HepG2 (cell line): ENCODE data around the gene C1QTNF1. TPM values are rescaled to one million over a fixed set of nuclear protein-coding genes. Genes with fewer than 3 reads are reported as not detected.

Source experiments
- AGO2 ChIP-seq: fragments of 200-400 bp; formaldehyde crosslinking; optimal IDR thresholded peaks from 2 replicates; pipeline ENCODE3; 2017; ENCODE audit warnings: mild to moderate bottlenecking, low read depth, low read length, moderate library complexity
- CBX1 ChIP-seq: IDR thresholded peaks from one replicate; pipeline ENCODE4 v1.6.1; 2016; ENCODE audit warnings: antibody characterized with exemption, low read depth
- IRF2 ChIP-seq: IDR thresholded peaks from 2 replicates; pipeline ENCODE4 v1.6.1; 2018; ENCODE audit warnings: missing genetic modification reagents, missing compliant biosample characterization
- ISX ChIP-seq: sonication (generic); formaldehyde crosslinking; conservative IDR thresholded peaks from 2 replicates; pipeline ENCODE4 v1.5.0; 2020; ENCODE audit warnings: missing genetic modification reagents
- MBD4 ChIP-seq: IDR thresholded peaks from 2 replicates; pipeline ENCODE4 v1.6.1; 2012; ENCODE audit warnings: low read length, inconsistent platforms, borderline replicate concordance
- MIER2 ChIP-seq: IDR thresholded peaks from 2 replicates; pipeline ENCODE4 v1.6.1; 2016; ENCODE audit warnings: missing biosample characterization, missing genetic modification reagents
- MNT ChIP-seq: fragments of 450-650 bp; IDR thresholded peaks from 2 replicates; pipeline ENCODE4 v1.6.1; 2016
- MXD4 ChIP-seq: IDR thresholded peaks from 2 replicates; pipeline ENCODE4 v1.6.1; 2016; ENCODE audit warnings: mild to moderate bottlenecking, missing biosample characterization, missing genetic modification reagents
- NR2F6 ChIP-seq, 2 experiments: IDR thresholded peaks; 2 replicates each; pipeline ENCODE4 v1.6.1; 2016; ENCODE audit warnings: antibody characterized with exemption in 1 of 2, mild to moderate bottlenecking in 1 of 2
- PHF5A ChIP-seq: IDR thresholded peaks from one replicate; pipeline ENCODE4 v1.6.1; 2018; ENCODE audit warnings: low read depth, missing genetic modification reagents; ENCODE audit not compliant: unreplicated experiment
- RXRB ChIP-seq: IDR thresholded peaks from 2 replicates; pipeline ENCODE4 v1.6.1; 2016; ENCODE audit warnings: borderline replicate concordance, missing genetic modification reagents, missing compliant biosample characterization
- SNRNP70 ChIP-seq: fragments of 200-400 bp; formaldehyde crosslinking; IDR thresholded peaks from 2 replicates; pipeline ENCODE4 v1.6.1; 2017; ENCODE audit warnings: mild to moderate bottlenecking, low read depth, low read length, moderate library complexity
- SOX5 ChIP-seq: IDR thresholded peaks from 2 replicates; pipeline ENCODE4 v1.6.1; 2016; ENCODE audit warnings: borderline replicate concordance
- TFDP1 ChIP-seq: IDR thresholded peaks from 2 replicates; pipeline ENCODE4 v1.6.1; 2016; ENCODE audit warnings: missing compliant biosample characterization, missing genetic modification reagents, borderline replicate concordance
- THAP7 ChIP-seq: sonication (generic); formaldehyde crosslinking; IDR thresholded peaks from 2 replicates; pipeline ENCODE4 v1.8.1; 2023; ENCODE audit warnings: mild to moderate bottlenecking, missing genetic modification reagents
- UBTF ChIP-seq: sonication (generic); formaldehyde crosslinking; IDR thresholded peaks from 2 replicates; pipeline ENCODE4 v1.4.0; 2020; ENCODE audit warnings: mild to moderate bottlenecking, missing genetic modification reagents
- YEATS4 ChIP-seq: sonication (generic); formaldehyde crosslinking; IDR thresholded peaks from 2 replicates; pipeline ENCODE4 v1.4.0; 2020; ENCODE audit warnings: missing genetic modification reagents, borderline replicate concordance
- ZBTB1 ChIP-seq: sonication (generic); formaldehyde crosslinking; IDR thresholded peaks from 2 replicates; pipeline ENCODE4 v1.4.0; 2020; ENCODE audit warnings: missing genetic modification reagents, borderline replicate concordance
- ZFP90 ChIP-seq: sonication (generic); formaldehyde crosslinking; IDR thresholded peaks from 2 replicates; pipeline ENCODE4 v1.8.0; 2022; ENCODE audit warnings: missing genetic modification reagents, mild to moderate bottlenecking, inconsistent platforms, borderline replicate concordance
- ZFY ChIP-seq: sonication (generic); formaldehyde crosslinking; IDR thresholded peaks from 2 replicates; pipeline ENCODE4 v1.4.0; 2020; ENCODE audit warnings: missing genetic modification reagents
- ZNF12 ChIP-seq: sonication (generic); formaldehyde crosslinking; IDR thresholded peaks from 2 replicates; pipeline ENCODE4 v1.5.0; 2020; ENCODE audit warnings: missing genetic modification reagents
- ZNF225 ChIP-seq: sonication (generic); formaldehyde crosslinking; IDR thresholded peaks from 2 replicates; pipeline ENCODE4 v1.4.0; 2020; ENCODE audit warnings: mild to moderate bottlenecking, missing genetic modification reagents
- ZNF747 ChIP-seq: sonication (generic); formaldehyde crosslinking; IDR thresholded peaks from 2 replicates; pipeline ENCODE4 v1.8.1; 2023; ENCODE audit warnings: missing genetic modification reagents, mild to moderate bottlenecking, borderline replicate concordance
- ZSCAN25 ChIP-seq: sonication (generic); formaldehyde crosslinking; IDR thresholded peaks from 2 replicates; pipeline ENCODE4 v1.8.0; 2022; ENCODE audit warnings: mild to moderate bottlenecking, missing genetic modification reagents
- ZSCAN29 ChIP-seq: sonication (generic); formaldehyde crosslinking; conservative IDR thresholded peaks from 2 replicates; pipeline ENCODE4 v1.4.0; 2020; ENCODE audit warnings: mild to moderate bottlenecking, missing genetic modification reagents
- polyA plus RNA-seq, 8 experiments: library from polyadenylated mRNA; depleted of rRNA in 3 of 8; stranded (reverse) in 7 of 8; unstranded in 1 of 8; fragments of >200 nt; fragmentation: Illumina TruSeq in 4 of 8; extraction: Trizol in 4 of 8; gene quantifications; 2 replicates each; pipeline versions ENCODE4 v1.2.1 to v1.2.3, GENCODE V29; 2011 to 2016; ENCODE audit warnings: low read depth in 4 of 8, missing spikeins in 1 of 8, mixed read lengths in 1 of 8; ENCODE audit not compliant: insufficient read depth in 1 of 8
- total RNA-seq, 5 experiments: library from RNA; depleted of rRNA; stranded (reverse); fragments of >200 nt; fragmentation: Illumina TruSeq; extraction: Trizol; gene quantifications; 2 replicates each; pipeline ENCODE4 v1.2.3, GENCODE V29; 2016; ENCODE audit warnings: low read depth in 1 of 5

C1QTNF1 gene
- total and polyA plus RNA-seq, 2 of the 13 experiments (the other 11 are each of a cell fraction or from before 2014, with no cell fraction given) = 0.18 to 0.86 TPM

- TF ChIP-seq TFDP1 (CRISPR knock-in tag) (peak; percentile 33), THAP7 (CRISPR knock-in tag) (peak; percentile 52; the same call in 1 of the 2 replicates), ZNF747 (CRISPR knock-in tag) (peak; percentile 18; the same call in 1 of the 2 replicates), YEATS4 (CRISPR knock-in tag) (peak; percentile 77), IRF2 (peak; percentile 100), UBTF (CRISPR knock-in tag) (peak; percentile 55), PHF5A (CRISPR knock-in tag) (peak; percentile 63), MNT (no peak), MXD4 (CRISPR knock-in tag) (peak; percentile 61), ZNF225 (CRISPR knock-in tag) (peak; percentile 42; the same call in 1 of the 2 replicates), AGO2 (peak; percentile 66), MBD4 (no peak), MIER2 (CRISPR knock-in tag) (peak; percentile 44; the same call in 1 of the 2 replicates), ISX (CRISPR knock-in tag) (peak; percentile 42; the same call in 1 of the 2 replicates), ZNF12 (CRISPR knock-in tag) (peak; percentile 79), RXRB (CRISPR knock-in tag) (peak; percentile 73), CBX1 (peak; percentile 33), ZFY (CRISPR knock-in tag) (peak; percentile 96), ZSCAN29 (CRISPR knock-in tag) (0 out of 2 replicates have a peak, but pooled peaks have one; percentile 40), NR2F6 (IDR thresholded peaks at IDR 0.05) (peak; percentile 10; the same call in 1 of the 2 replicates), NR2F6 (CRISPR knock-in tag; IDR thresholded peaks at IDR 0.05) (peak; percentile 30; the same call in 1 of the 2 replicates), SNRNP70 (no peak), ZBTB1 (CRISPR knock-in tag) (no peak), ZSCAN25 (no peak), ZFP90 (no peak; the same call in 1 of the 2 replicates), SOX5 (peak; percentile 65; the same call in 1 of the 2 replicates)
Measured at GRCh38 chr17:78979780-78980623, 44.0 kb upstream of the C1QTNF1 start, which contains the start of gene LGALS3BP (continued).
